ENCODE data around the gene SNAI1.
A peak's percentile ranks its signal among the peaks of the same experiment; 100 is the strongest.
"Not testable (repeated sequence)": the region's sequence is repeated elsewhere in the genome, so short reads cannot be mapped to it uniquely, and the experiment has no call there.

The SNAI1 gene

DNA sequence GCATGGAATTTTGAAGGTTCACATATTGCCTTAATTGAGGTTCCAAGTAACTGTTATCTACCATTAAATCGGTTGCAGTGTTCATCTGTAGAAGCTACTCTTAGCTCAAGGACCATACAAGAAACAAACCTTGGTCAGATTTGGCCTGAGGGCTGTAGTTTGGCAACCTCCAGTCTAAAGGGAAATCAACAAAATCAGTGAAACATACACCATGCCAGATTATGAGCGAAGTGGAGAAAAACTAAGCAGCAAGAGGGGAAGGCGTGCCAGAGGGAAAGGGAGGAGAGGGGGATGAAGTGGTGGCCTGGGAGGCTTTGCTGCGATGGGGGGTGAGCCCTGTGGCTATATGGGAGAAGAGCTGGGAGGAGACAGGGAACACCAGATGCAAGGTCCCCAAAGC is 8.8 kb upstream of the SNAI1 start:
- Histone ChIP-seq H3K4me3 (ENCODE audit: low read depth, low read length) (no peak overlapping the region), H3K36me3 (no peaks in the 10 kb centered on the region), H3K4me1 (no peaks in the 10 kb centered on the region), H3K9me3 (no peaks in the 10 kb centered on the region), H3K27me3 (no peaks in the 10 kb centered on the region)
- DNase-seq = no peak
- TF ChIP-seq, protein P1, sequence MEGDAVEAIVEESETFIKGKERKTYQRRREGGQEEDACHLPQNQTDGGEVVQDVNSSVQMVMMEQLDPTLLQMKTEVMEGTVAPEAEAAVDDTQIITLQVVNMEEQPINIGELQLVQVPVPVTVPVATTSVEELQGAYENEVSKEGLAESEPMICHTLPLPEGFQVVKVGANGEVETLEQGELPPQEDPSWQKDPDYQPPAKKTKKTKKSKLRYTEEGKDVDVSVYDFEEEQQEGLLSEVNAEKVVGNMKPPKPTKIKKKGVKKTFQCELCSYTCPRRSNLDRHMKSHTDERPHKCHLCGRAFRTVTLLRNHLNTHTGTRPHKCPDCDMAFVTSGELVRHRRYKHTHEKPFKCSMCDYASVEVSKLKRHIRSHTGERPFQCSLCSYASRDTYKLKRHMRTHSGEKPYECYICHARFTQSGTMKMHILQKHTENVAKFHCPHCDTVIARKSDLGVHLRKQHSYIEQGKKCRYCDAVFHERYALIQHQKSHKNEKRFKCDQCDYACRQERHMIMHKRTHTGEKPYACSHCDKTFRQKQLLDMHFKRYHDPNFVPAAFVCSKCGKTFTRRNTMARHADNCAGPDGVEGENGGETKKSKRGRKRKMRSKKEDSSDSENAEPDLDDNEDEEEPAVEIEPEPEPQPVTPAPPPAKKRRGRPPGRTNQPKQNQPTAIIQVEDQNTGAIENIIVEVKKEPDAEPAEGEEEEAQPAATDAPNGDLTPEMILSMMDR (IDR thresholded peaks at IDR 0.05; ENCODE audit: low read depth, low read length) = no peak

DNA sequence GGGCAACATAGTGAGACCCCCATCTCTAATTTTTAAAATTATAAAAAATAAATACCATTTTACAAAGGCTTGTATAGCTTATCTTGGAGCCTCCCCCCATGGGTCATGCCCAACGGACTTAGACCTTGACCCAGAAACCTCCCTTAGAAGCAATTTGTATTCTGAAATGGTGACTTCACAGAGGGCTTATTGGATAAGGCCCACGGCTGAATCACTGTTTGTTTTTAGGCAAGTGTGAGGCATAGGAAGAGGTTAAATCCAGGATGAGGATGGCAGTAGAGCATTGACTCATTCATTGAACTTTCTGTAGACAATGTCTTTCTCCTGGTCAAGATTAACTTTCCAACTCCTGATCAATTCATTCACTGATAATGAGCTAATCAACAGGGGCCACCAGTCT is 6.2 kb upstream of the SNAI1 start:
- no peaks in the 10 kb centered on the region for H3K4me1 ChIP-seq
- TF ChIP-seq, protein P1 (IDR thresholded peaks at IDR 0.05; ENCODE audit: low read depth, low read length) = no peak
- no peak for DNase-seq
- no peaks in the 10 kb centered on the region for H3K36me3 ChIP-seq
- no peaks in the 10 kb centered on the region for H3K9me3 ChIP-seq
- no peaks in the 10 kb centered on the region for H3K27me3 ChIP-seq
- H3K4me3 ChIP-seq (ENCODE audit: low read depth, low read length) = no peak overlapping the region

DNA sequence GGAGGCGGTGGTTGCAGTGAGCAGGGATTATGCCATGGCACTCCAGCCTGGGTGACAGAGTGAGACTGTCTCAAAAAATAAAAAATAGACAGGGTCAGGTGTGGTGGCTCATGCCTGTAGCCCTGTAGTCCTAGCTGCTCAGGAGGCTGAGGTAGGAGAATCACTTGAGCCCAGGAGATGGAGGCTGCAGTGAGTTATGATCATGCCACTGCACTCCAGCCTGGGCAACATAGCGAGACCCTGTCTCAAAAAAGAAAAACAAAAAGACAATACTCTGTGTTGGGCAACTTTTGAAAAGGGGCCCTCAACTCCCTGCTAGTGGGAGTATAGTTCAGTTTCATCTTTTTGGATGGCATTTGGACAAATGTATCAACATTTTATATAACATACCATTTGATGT is 5.0 kb upstream of the SNAI1 start:
- H3K4me3 ChIP-seq (ENCODE audit: low read depth, low read length); H3K27me3 ChIP-seq; H3K36me3 ChIP-seq; H3K4me1 ChIP-seq; DNase-seq; H3K9me3 ChIP-seq: not testable (repeated sequence)

DNA sequence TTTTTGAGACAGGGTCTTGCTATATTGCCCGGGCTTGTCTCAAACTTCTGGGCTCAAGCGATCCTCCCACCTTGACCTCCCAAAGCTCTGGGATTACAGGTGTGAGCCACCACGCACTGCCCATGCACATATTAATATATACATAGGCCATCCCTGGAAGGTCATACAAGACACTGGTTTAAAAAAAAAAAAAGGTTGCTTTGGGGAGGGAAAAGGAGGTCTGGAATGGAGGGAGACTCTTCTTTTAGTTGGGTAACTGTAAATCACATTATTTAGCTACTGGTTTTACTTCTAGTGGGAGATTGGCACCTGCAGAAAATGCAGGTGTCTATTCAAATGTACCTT is 4.1 kb upstream of the SNAI1 start:
- DNase-seq = no peak
- 0 out of 2 replicates have a peak, but pooled peaks cover 4% of the 10 kb centered on the region for H3K9me3 ChIP-seq
- TF ChIP-seq, protein P1 (IDR thresholded peaks at IDR 0.05; ENCODE audit: low read depth, low read length) = no peak
- H3K27me3 ChIP-seq = no peaks in the 10 kb centered on the region
- peaks cover under 1% of the 10 kb centered on the region for H3K36me3 ChIP-seq
- H3K4me3 ChIP-seq (ENCODE audit: low read depth, low read length) = no peak overlapping the region
- peaks cover 3% of the 10 kb centered on the region for H3K4me1 ChIP-seq

DNA sequence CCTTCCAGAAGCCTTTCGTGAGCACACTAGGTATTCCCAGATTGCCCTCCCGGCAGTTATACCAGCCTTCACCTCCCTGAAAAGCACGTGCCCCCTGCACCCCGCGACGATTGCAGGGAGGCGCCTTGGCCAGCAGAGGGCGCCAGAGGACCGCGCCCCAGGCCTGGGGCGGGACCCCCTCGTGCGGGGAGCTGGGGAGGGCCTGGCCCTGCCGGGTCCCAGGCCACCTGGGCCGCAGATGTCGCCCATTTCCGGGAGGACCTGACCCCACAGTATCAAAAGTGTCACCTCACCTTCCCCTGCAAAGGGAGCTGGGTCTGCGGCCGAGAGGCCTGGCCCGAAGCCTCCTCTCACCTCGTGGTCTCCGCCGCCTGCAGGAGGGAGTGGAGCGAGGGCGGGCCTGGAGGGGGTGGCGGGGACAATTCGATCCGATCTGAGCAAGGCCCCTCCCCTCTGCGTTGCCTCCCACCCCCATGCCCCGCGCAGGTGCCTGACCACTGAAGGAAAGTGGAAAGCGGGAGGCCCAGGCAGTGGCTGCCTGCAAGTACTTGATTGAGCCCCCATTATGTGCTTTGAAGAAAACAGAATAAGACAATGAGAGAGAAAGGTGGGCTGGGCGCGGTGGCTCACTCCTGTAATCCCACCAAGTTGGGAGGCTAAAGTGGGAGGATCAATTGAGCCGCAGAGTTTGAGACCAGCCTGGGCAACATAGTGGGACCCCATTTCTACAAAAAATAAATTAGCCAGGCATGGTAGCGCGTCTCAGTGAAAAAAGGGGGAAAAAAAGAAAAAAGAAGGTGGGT is 3.5 kb upstream of the SNAI1 start:
- Histone ChIP-seq H3K36me3 (peaks cover 6% of the 10 kb centered on the region), H3K9me3 (0 out of 2 replicates have a peak, but pooled peaks cover 4% of the 10 kb centered on the region), H3K4me3 (ENCODE audit: low read depth, low read length) (peak overlapping the region; percentile 52), H3K4me1 (peaks cover 3% of the 10 kb centered on the region), H3K27me3 (no peaks in the 10 kb centered on the region)
- TF ChIP-seq, protein P1 (IDR thresholded peaks at IDR 0.05; ENCODE audit: low read depth, low read length) = peak; percentile 98
- peak; percentile 73 for DNase-seq

DNA sequence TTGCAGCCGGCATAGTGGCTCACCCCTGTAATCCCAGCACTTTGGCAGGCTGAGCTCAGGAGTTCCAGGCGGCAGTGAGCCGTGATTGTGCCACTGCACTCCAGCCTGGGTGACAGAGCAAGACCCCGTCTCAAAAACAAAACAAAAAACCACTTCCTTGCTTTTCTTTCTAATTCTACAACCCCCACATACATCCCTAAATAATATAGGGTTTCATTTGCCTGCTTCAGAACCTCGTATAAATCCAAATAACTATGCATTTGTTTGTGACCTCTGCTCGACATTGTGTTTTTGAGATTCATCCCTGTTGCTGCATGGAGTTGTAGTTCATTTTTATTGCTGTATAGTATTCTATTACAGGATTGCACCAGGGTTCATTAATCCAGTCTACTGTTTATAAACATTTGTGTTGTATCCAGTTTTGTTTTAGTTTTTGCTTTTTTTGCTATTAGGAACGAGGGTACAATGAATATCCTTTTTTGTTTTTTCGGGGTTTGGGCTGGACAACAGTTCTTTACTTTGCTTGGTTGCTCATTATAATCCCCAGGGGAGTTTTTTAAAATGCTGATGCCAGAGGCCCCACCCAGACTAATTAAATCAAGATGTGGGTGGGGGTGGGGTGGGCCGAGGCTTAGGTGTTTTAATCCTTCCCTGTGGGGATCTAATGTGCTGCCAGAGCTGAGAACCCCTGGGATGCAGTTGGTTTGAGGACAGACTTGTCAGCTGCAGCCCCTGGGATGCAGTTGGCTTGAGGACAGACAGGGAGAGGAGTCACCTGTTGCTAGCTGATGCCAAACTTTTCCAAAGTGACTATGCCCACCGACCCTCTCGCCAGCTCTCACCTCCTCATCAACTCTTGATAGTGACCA is 2.4 kb upstream of the SNAI1 start:
- Histone ChIP-seq H3K27me3 (no peaks in the 10 kb centered on the region), H3K4me3 (ENCODE audit: low read depth, low read length) (no peak overlapping the region), H3K9me3 (0 out of 2 replicates have a peak, but pooled peaks cover 4% of the 10 kb centered on the region), H3K4me1 (peaks cover 3% of the 10 kb centered on the region), H3K36me3 (peaks cover 18% of the 10 kb centered on the region)
- DNase-seq = no peak
- TF ChIP-seq, protein P1 (IDR thresholded peaks at IDR 0.05; ENCODE audit: low read depth, low read length) = no peak
